ENCODE data around the gene TYRP1.

TYRP1 gene

DNA sequence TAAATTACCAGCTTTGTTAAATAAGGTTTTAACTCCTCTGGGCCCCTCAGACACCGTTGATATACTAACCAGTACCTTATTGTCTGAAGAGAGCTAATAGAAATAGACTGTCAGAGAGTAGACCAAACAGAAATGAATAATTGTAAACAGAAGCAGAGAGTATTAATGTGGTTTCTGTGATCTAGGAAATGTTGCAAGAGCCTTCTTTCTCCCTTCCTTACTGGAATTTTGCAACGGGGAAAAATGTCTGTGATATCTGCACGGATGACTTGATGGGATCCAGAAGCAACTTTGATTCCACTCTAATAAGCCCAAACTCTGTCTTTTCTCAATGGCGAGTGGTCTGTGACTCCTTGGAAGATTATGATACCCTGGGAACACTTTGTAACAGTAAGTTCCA is 5.1 kb downstream of the TYRP1 start:
- DNase-seq, result peak; percentile 15

DNA sequence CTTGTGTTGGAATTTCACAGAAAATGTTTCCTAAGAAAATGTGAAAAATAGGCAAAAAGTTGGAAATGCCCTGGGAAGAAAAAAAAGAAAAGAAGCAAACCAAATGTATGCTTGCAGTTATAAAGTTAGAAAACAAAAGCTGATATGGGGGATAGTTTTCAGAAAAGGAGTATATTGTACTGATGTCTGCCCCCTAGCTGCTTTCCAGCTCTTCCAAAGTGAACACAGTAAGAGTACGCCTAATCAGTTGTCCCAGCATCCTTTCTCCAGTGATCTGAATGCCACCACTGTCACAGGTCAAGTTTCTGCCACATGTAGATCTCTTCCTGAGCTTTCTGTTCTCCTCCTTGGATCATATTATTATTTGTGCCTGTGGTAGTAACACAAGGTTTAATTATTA is 5.8 kb downstream of the TYRP1 start:
- DNase-seq, result no peak

GRCh38 chr9:12699529-12699928 is 6.3 kb downstream of the TYRP1 start:
- peak; percentile 21 for DNase-seq

DNA sequence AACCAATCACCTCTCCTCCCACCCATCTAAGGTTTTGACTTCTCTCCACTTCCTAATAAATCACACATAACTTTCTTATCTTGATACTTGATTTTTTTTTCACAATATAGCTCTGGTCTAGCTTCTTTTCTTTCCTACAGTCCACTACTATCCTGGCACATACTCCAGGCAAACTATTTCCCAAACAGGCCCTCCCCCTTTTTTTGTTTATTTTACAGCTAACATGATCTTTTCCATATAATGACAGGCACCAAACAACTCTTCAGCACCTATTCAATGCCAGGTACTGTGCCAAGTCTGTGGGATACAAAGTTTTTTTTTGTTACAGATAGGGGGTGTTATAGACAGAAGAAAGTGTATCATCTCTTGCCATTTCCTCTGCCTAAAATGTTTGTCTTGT is 7.9 kb downstream of the TYRP1 start:
- DNase-seq, result peak; percentile 19

DNA sequence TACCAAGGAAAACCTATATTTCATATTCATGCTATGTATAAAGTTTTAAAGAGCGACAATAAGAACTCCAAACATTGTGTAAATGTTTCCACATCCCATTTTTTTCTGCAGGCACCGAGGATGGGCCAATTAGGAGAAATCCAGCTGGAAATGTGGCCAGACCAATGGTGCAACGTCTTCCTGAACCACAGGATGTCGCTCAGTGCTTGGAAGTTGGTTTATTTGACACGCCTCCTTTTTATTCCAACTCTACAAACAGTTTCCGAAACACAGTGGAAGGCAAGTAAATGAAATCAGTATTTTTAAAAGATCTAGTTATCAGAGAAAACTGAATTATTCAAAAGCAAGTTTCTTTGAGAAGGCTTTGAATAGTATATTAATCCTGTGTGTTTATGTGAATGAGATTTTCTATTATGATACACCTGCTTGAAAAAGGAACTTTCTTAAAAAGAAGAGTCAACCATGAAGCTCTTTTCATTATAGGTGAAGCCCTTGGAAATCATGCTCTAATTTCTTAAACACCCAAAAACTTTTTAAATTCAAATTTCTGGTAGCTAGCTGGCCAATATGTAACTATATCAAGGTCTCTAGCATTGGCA is 9.1 kb downstream of the TYRP1 start:
- DNase-seq, result peak; percentile 90

DNA sequence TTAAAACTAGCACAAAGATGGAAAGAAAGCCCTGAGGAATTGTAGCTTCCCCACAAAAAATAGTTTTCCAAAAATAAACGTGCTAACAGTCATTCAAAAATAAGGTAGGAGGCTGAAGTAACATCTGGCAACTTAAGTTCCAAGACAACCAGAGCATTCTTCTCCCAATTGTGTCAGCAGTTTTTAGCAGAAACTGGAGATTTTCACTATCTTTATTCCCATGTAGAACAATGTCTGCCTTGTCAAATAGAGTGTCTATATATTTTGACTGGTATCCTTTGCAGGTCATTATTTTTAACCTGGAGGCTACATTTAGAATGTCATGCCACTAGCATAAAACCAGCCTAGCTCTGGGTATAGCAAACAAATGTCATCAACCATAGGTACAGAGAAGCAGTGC is 10.8 kb downstream of the TYRP1 start:
- DNase-seq, result peak; percentile 20

DNA sequence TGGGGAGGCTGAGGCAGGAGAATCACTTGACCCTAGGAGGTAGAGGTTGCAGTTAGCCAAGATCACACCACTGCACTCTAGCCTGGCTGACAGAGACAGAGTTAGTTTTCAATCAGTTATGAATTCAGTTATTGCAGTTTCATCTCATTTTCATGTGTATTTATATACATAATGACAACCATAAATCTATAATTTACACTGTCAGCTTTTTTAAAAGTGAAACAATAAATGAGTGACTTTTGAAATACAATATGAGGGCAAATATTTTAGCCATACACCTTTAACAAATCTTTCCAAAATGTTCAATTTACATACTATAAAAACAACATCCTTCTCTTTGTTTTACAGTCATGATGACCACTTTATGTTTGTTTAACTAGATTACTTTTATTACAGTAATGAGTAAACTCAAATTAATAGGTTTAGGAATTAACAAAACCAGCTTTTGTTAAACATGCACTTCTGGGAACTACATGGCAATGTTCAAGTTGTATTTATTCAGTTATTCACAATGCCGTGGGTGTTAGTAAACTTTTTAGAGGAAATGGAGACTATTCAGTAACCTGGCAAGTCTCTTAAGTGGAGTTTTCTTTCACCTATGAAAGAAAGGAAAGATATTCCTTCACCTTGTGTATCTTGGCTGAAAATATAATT is 12.7 kb downstream of the TYRP1 start:
- DNase-seq, result peak; percentile 56

GRCh38 chr9:12708562-12709298 is 15.5 kb downstream of the TYRP1 start:
- no peak for DNase-seq

GRCh38 chr9:12712532-12712931 is 19.3 kb downstream of the TYRP1 start:
- DNase-seq, result no peak

DNA sequence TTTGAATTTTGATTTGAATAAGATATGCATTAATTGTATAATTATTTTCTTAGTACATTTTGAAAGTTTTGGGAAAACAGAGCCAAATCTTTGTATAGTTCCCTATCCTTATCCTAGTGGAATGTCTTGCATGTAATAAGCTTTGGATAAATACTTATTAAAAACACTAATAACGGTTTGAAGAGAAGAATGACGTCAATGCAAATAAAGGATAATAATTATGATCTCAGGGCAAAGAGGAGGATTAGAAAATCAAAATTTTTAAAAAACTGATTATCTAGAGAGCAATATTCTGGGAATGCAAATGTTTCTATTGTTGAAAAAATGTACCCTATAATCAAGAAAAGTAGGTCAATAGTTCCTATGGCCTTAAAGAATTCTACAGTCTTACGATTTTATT is 22.1 kb downstream of the TYRP1 start:
- no peak for DNase-seq

- peak; percentile 53 for DNase-seq
These were observed 23.8 kb downstream of the TYRP1 start for GRCh38 chr9:12716823-12717600.

DNA sequence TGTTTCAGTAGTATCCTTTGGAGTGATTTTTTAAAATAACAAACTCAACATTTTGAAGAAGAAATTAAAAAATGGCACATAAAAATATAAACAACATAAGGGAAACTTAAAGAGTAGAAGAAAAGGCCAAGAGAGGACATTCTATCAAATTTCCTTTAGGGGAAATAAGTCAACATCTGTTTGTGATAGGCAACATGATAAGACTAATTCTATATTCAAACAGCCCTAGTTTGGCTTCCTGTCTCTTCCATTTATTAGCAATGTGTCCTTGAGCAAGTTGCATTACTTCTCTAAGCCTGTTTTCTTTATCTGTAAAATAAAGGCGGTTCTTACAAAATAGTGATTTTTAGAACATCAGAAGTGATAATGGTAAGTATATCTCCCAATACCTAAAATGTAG is 24.7 kb downstream of the TYRP1 start:
- no peak for DNase-seq

- DNase-seq, result peak; percentile 61
These were observed 25.4 kb downstream of the TYRP1 start for GRCh38 chr9:12718482-12719026.

DNA sequence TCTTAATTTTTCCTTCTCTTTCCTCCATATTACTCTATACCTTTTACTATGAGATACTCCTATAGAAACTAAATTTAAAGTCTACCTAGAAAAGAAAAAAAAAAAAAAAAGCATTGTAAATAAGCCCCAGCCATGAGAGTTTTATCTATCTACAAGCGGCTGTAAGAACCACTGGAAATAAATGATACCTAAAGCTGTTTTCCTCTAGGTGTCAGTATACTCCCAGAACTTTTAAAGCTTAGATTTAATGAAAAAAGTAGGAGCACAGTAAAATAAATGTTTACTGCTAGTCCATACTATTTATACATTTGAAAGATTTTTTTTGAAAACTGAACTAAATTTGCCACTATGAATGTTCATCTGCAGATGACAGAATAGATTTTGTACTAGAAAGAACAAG is 26.2 kb downstream of the TYRP1 start:
- DNase-seq, result peak; percentile 70

- no peak for DNase-seq
These were observed 27.4 kb downstream of the TYRP1 start for GRCh38 chr9:12720551-12720950.

- DNase-seq, result peak; percentile 89
These were observed 28.9 kb downstream of the TYRP1 start for GRCh38 chr9:12722131-12722530.

GRCh38 chr9:12723409-12724028 is 30.3 kb downstream of the TYRP1 start:
- DNase-seq, result peak; percentile 67

DNA sequence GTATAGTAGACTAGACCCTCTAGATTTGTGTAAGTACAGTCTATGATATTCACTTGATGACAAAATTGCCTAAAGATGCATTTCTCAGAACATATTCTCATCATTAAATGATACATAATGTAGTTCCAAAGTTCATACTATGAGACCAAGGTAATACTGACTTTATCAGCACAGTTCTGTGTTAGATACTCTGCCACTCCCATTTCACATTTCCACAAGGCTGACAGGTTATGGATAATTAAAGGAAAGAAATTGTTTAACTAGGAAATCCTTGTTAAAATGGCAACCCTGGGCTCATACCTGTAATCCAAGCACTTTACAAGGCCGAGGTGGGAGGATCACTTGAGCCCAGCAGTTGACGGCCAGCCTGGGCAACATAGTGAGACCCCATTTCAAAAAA is 33.6 kb downstream of the TYRP1 start:
- no peak for DNase-seq

GRCh38 chr9:12730198-12730597 is 37.0 kb downstream of the TYRP1 start:
- no peak for DNase-seq

- DNase-seq, result no peak
These were observed 37.7 kb downstream of the TYRP1 start for GRCh38 chr9:12730927-12731326.

- DNase-seq, result no peak
These were observed 39.8 kb downstream of the TYRP1 start for GRCh38 chr9:12732971-12733370.

- DNase-seq, result peak; percentile 35
These were observed 42.5 kb downstream of the TYRP1 start for GRCh38 chr9:12735665-12736064.

- peak; percentile 58 for DNase-seq
These were observed 44.7 kb downstream of the TYRP1 start for GRCh38 chr9:12737871-12738270.
